Measurements from ENCODE around the gene PPIG. TPM values are rescaled to one million over a fixed set of nuclear protein-coding genes. Genes with fewer than 3 reads are reported as not detected.

The PPIG gene
- total and polyA plus RNA-seq, 4 donors = 15.2 to 49.3 (median 24.2) TPM

DNA sequence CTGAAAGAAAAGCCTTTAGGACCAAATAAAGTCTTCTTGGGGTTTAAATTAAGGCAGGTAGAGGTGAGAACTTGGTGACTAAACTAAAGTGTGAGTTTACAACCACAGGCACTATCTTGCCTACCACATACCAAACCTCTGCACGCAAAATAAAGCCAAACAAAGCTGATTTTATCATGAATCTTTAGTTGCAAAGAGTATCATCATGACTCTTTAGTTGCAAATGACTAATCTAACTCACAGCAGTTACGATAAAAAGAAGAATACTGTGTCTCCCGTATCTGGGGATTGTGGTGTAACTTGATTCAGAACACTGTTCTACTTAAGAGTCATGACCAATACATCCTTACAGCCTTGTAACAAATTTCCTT is 98.9 kb downstream of the PPIG start:
- Histone ChIP-seq H3K9ac (ENCODE audit: low read depth in 1 of 2, low read length in 2 of 2) (no peak overlapping the region), H3K27ac (ENCODE audit: low read depth in 1 of 2, low read length in 2 of 2) (peak overlapping the region; percentile 73 to 90), H3K9me3 (ENCODE audit: control insufficient read depth in 4 of 4, low read length in 3 of 4) (no peaks in the 10 kb centered on the region), H3K27me3 (ENCODE audit: control insufficient read depth in 4 of 4, insufficient read depth in 4 of 4, low read length in 3 of 4) (no peaks in the 10 kb centered on the region), H3K4me3 (ENCODE audit: low read depth in 1 of 3, low read length in 3 of 3) (no peak overlapping the region), H3K36me3 (ENCODE audit: control insufficient read depth in 4 of 4, insufficient read depth in 3 of 4, low read depth in 1 of 4, low read length in 3 of 4) (no peaks in the 10 kb centered on the region), H3K4me1 (ENCODE audit: control insufficient read depth in 4 of 4, insufficient read depth in 4 of 4, low read length in 3 of 4) (peaks cover 3 to 17% (median 10%) of the 10 kb centered on the region in 4 donors)
- WGBS = 63% methylated on average over 3 of the region's 3 CpGs
- DNase-seq (ENCODE audit: low spot score) = no peak
- no peak for TF ChIP-seq EGR1 (IDR thresholded peaks at IDR 0.05; ENCODE audit: low read depth in 2 of 2)
- no peak for TF ChIP-seq RXRA (IDR thresholded peaks at IDR 0.05)
- TF ChIP-seq HNF4A (conservative IDR thresholded peaks at IDR 0.05) = no peak
- TF ChIP-seq TAF1 (conservative IDR thresholded peaks at IDR 0.05) = no peak
- TF ChIP-seq GABPA (IDR thresholded peaks at IDR 0.05 in 1 of 2, conservative IDR thresholded peaks at IDR 0.05 in 1 of 2) = no peak
- no peak for TF ChIP-seq FOXA1 (IDR thresholded peaks at IDR 0.05)
- TF ChIP-seq YY1 (IDR thresholded peaks at IDR 0.05) = no peak
- TF ChIP-seq, protein P1, sequence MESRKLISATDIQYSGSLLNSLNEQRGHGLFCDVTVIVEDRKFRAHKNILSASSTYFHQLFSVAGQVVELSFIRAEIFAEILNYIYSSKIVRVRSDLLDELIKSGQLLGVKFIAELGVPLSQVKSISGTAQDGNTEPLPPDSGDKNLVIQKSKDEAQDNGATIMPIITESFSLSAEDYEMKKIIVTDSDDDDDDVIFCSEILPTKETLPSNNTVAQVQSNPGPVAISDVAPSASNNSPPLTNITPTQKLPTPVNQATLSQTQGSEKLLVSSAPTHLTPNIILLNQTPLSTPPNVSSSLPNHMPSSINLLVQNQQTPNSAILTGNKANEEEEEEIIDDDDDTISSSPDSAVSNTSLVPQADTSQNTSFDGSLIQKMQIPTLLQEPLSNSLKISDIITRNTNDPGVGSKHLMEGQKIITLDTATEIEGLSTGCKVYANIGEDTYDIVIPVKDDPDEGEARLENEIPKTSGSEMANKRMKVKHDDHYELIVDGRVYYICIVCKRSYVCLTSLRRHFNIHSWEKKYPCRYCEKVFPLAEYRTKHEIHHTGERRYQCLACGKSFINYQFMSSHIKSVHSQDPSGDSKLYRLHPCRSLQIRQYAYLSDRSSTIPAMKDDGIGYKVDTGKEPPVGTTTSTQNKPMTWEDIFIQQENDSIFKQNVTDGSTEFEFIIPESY (IDR thresholded peaks at IDR 0.05) = no peak
- no peak for TF ChIP-seq NR2F2 (IDR thresholded peaks at IDR 0.05)
- no peak for TF ChIP-seq FOXA2 (IDR thresholded peaks at IDR 0.05)
- no peak for TF ChIP-seq JUND (IDR thresholded peaks at IDR 0.05)
- TF ChIP-seq, protein P2, sequence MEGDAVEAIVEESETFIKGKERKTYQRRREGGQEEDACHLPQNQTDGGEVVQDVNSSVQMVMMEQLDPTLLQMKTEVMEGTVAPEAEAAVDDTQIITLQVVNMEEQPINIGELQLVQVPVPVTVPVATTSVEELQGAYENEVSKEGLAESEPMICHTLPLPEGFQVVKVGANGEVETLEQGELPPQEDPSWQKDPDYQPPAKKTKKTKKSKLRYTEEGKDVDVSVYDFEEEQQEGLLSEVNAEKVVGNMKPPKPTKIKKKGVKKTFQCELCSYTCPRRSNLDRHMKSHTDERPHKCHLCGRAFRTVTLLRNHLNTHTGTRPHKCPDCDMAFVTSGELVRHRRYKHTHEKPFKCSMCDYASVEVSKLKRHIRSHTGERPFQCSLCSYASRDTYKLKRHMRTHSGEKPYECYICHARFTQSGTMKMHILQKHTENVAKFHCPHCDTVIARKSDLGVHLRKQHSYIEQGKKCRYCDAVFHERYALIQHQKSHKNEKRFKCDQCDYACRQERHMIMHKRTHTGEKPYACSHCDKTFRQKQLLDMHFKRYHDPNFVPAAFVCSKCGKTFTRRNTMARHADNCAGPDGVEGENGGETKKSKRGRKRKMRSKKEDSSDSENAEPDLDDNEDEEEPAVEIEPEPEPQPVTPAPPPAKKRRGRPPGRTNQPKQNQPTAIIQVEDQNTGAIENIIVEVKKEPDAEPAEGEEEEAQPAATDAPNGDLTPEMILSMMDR (IDR thresholded peaks at IDR 0.05; ENCODE audit: low read depth, low read length, missing input control) = no peak
- TF ChIP-seq RAD21 (IDR thresholded peaks at IDR 0.05) = no peak
- TF ChIP-seq, protein P3, sequence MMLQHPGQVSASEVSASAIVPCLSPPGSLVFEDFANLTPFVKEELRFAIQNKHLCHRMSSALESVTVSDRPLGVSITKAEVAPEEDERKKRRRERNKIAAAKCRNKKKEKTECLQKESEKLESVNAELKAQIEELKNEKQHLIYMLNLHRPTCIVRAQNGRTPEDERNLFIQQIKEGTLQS (IDR thresholded peaks at IDR 0.05) = no peak
- TF ChIP-seq HNF4G (IDR thresholded peaks at IDR 0.05) = no peak
- TF ChIP-seq, protein P4, sequence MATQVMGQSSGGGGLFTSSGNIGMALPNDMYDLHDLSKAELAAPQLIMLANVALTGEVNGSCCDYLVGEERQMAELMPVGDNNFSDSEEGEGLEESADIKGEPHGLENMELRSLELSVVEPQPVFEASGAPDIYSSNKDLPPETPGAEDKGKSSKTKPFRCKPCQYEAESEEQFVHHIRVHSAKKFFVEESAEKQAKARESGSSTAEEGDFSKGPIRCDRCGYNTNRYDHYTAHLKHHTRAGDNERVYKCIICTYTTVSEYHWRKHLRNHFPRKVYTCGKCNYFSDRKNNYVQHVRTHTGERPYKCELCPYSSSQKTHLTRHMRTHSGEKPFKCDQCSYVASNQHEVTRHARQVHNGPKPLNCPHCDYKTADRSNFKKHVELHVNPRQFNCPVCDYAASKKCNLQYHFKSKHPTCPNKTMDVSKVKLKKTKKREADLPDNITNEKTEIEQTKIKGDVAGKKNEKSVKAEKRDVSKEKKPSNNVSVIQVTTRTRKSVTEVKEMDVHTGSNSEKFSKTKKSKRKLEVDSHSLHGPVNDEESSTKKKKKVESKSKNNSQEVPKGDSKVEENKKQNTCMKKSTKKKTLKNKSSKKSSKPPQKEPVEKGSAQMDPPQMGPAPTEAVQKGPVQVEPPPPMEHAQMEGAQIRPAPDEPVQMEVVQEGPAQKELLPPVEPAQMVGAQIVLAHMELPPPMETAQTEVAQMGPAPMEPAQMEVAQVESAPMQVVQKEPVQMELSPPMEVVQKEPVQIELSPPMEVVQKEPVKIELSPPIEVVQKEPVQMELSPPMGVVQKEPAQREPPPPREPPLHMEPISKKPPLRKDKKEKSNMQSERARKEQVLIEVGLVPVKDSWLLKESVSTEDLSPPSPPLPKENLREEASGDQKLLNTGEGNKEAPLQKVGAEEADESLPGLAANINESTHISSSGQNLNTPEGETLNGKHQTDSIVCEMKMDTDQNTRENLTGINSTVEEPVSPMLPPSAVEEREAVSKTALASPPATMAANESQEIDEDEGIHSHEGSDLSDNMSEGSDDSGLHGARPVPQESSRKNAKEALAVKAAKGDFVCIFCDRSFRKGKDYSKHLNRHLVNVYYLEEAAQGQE (IDR thresholded peaks at IDR 0.05) = no peak
- TF ChIP-seq SP1 (IDR thresholded peaks at IDR 0.05) = no peak
- TF ChIP-seq, protein P5, sequence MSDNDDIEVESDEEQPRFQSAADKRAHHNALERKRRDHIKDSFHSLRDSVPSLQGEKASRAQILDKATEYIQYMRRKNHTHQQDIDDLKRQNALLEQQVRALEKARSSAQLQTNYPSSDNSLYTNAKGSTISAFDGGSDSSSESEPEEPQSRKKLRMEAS (IDR thresholded peaks at IDR 0.05) = no peak
